Measurements from ENCODE around the gene SGCB. TPM values are rescaled to one million over a fixed set of nuclear protein-coding genes. Genes with fewer than 3 reads are reported as not detected.

Gene SGCB
- total and polyA plus RNA-seq, 4 donors = 6.4 to 39.9 (median 15.5) TPM

DNA sequence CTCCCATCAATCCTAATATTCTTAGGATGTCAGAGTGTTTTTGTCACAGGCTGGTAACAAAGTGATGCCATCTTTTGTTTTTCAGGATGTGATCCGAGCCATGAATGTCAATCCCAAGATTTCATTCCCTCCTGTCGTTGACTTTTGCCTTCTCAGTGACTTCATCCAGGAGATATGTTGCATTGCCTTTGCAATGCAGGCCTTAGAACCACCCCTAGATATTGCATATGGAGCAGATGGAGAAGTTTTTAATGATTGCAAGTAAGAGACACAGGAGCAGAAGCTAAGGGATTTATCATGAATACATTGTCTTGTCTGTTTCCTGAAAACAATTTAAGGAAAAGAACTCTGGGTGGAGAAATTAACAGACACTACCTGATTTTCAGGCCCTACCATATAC, 41.6 kb upstream of the SGCB start:
- Histone ChIP-seq H3K9ac (ENCODE audit: insufficient read depth in 1 of 2, low read length in 2 of 2) (no peak overlapping the region), H3K4me1 (ENCODE audit: control insufficient read depth in 5 of 5, insufficient read depth in 5 of 5, low read length in 5 of 5) (peaks cover 0 to 3% (median 0%) of the 10 kb centered on the region in 5 donors), H3K27me3 (ENCODE audit: control insufficient read depth in 3 of 3, insufficient read depth in 3 of 3, low read length in 2 of 3) (peaks cover 0 to 12% (median 3%) of the 10 kb centered on the region in 3 donors), H3K27ac (ENCODE audit: low read depth in 1 of 2, low read length in 1 of 2) (no peak overlapping the region), H3K36me3 (ENCODE audit: control insufficient read depth in 4 of 4, insufficient read depth in 4 of 4, low read length in 4 of 4) (no peaks in the 10 kb centered on the region), H3K9me3 (ENCODE audit: control insufficient read depth in 4 of 4, insufficient read depth in 3 of 4, low read length in 3 of 4) (no peaks in the 10 kb centered on the region), H3K4me3 (no peak overlapping the region)
- no peak for TF ChIP-seq CTCF (IDR thresholded peaks at IDR 0.05; ENCODE audit: control extremely low read depth, extremely low read depth)
- DNase-seq = no peak
- ATAC-seq (ENCODE audit: insufficient read depth, low FRiP score) = no peak
- 64 to 72% methylated on average over 2 of the region's 2 CpGs for WGBS, 2 donors

DNA sequence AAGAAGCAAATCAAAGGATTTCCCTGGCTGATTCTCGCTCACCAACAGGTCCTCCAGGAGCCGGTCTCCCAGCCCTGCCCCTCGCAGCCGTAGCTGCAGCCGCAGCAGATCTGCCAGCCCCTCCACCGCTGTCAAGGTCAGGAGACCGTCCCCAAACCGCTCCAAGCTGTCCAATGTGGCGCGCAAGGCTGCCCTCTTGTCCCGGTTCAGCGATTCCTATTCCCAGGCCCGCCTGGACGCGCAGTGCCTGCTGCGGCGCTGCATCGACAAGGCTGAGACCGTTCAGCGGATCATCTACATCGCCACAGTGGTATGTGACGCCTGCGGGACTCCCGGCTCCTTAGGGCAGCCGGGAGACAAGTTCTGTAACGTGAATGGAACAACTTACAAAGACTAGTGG, 38.6 kb upstream of the SGCB start:
- 7 to 18% methylated on average over 26 of the region's 26 CpGs for WGBS, 2 donors
- Histone ChIP-seq H3K4me3 (no peak overlapping the region), H3K27ac (ENCODE audit: low read depth in 1 of 2, low read length in 1 of 2) (no peak overlapping the region), H3K36me3 (ENCODE audit: control insufficient read depth in 4 of 4, insufficient read depth in 4 of 4, low read length in 4 of 4) (no peaks in the 10 kb centered on the region), H3K27me3 (ENCODE audit: control insufficient read depth in 3 of 3, insufficient read depth in 3 of 3, low read length in 2 of 3) (peaks cover 0 to 12% (median 5%) of the 10 kb centered on the region in 3 donors), H3K9ac (ENCODE audit: insufficient read depth in 1 of 2, low read length in 2 of 2) (no peak overlapping the region), H3K9me3 (ENCODE audit: control insufficient read depth in 4 of 4, insufficient read depth in 3 of 4, low read length in 3 of 4) (no peaks in the 10 kb centered on the region), H3K4me1 (ENCODE audit: control insufficient read depth in 5 of 5, insufficient read depth in 5 of 5, low read length in 5 of 5) (peaks cover 0 to 3% (median 0%) of the 10 kb centered on the region in 5 donors)
- DNase-seq (peak; percentile 37 to 54 (median 39)), ATAC-seq (ENCODE audit: insufficient read depth, low FRiP score) (no peak)
- no peak for TF ChIP-seq CTCF (IDR thresholded peaks at IDR 0.05; ENCODE audit: control extremely low read depth, extremely low read depth)

DNA sequence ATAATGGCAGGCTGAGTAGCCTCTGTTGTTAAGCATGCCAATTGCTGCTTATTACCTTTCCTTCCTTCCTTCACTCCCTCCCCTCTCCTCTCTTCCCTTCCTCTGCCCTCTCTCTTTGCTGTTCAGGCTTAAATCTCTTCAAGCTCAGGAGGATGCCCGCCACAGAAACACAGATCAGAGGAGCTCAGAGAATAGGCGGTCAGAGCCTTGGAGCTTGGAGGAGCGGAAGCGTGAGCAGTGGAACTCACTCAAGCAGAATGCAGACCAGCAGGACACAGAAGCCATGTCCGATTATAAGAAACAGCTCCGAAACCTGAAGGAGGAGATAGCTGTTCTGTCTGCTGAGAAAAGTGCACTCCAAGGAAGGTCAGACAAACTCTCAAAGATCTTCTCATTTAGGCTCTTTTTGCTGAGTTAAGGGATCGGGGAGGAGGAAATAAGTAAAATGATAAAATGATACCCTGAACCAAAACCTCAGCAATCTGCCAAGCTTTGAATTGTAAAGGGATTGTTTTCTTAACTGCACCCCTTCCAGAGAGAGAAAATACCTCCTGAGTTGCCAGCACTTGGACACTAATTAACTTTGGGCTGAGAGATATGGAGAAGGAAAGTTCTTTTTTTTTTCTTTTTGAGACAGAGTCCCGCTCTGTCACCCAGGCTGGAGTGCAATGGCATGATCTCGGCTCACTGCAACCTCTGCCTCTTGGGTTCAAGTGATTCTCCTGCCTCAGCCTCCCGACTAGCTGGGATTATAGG, 33.9 kb upstream of the SGCB start:
- no peaks in the 10 kb centered on the region for H3K9me3 ChIP-seq (ENCODE audit: control insufficient read depth in 4 of 4, insufficient read depth in 3 of 4, low read length in 3 of 4)
- TF ChIP-seq CTCF (IDR thresholded peaks at IDR 0.05; ENCODE audit: control extremely low read depth, extremely low read depth) = no peak
- 69 to 74% methylated on average over 10 of the region's 10 CpGs for WGBS, 2 donors

More for the DNA sequence above, 33.9 kb upstream of the SGCB start:
- ATAC-seq (ENCODE audit: insufficient read depth, low FRiP score) (no peak), DNase-seq (no peak)
- no peak overlapping the region for H3K27ac ChIP-seq (ENCODE audit: low read depth in 1 of 2, low read length in 1 of 2)
- H3K36me3 ChIP-seq (ENCODE audit: control insufficient read depth in 4 of 4, insufficient read depth in 4 of 4, low read length in 4 of 4) = no peaks in the 10 kb centered on the region
- peaks cover 0 to 8% (median 4%) of the 10 kb centered on the region in 3 donors for H3K27me3 ChIP-seq (ENCODE audit: control insufficient read depth in 3 of 3, insufficient read depth in 3 of 3, low read length in 2 of 3)
- no peak overlapping the region for H3K4me3 ChIP-seq
- peaks cover 0 to 3% (median 0%) of the 10 kb centered on the region in 5 donors for H3K4me1 ChIP-seq (ENCODE audit: control insufficient read depth in 5 of 5, insufficient read depth in 5 of 5, low read length in 5 of 5)
- no peak overlapping the region for H3K9ac ChIP-seq (ENCODE audit: insufficient read depth in 1 of 2, low read length in 2 of 2)
